ENCODE measurements around the gene MAML2.

MAML2 gene

GRCh38 chr11:96204721-96205459 is 138.1 kb downstream of the MAML2 start:
- no peak overlapping the region for H3K4me3 ChIP-seq (ENCODE audit: low read length)
- no peak for DNase-seq (ENCODE audit: low read depth)
- TF ChIP-seq CTCF (conservative IDR thresholded peaks at IDR 0.05; ENCODE audit: low read depth, low read length): no peak

GRCh38 chr11:96204366-96204659 is 138.7 kb downstream of the MAML2 start:
- no peak overlapping the region for H3K4me3 ChIP-seq (ENCODE audit: low read length)
- no peak for TF ChIP-seq CTCF (conservative IDR thresholded peaks at IDR 0.05; ENCODE audit: low read depth, low read length)

GRCh38 chr11:96203567-96204365 is 139.2 kb downstream of the MAML2 start:
- no peak overlapping the region for H3K4me3 ChIP-seq (ENCODE audit: low read length)
- DNase-seq (ENCODE audit: low read depth): no peak
- TF ChIP-seq CTCF (conservative IDR thresholded peaks at IDR 0.05; ENCODE audit: low read depth, low read length): no peak

More at GRCh38 chr11:96204366-96204659, 138.7 kb downstream of the MAML2 start:
- DNase-seq (ENCODE audit: low read depth): no peak

- TF ChIP-seq CTCF (conservative IDR thresholded peaks at IDR 0.05; ENCODE audit: low read depth, low read length): no peak
- DNase-seq (ENCODE audit: low read depth): no peak
- no peak overlapping the region for H3K4me3 ChIP-seq (ENCODE audit: low read length)
These were observed 142.8 kb downstream of the MAML2 start for GRCh38 chr11:96200243-96200642.

GRCh38 chr11:96199563-96200025 is 143.4 kb downstream of the MAML2 start:
- no peak overlapping the region for H3K4me3 ChIP-seq (ENCODE audit: low read length)
- DNase-seq (ENCODE audit: low read depth): no peak

GRCh38 chr11:96197801-96198701 is 144.9 kb downstream of the MAML2 start:
- H3K4me3 ChIP-seq (ENCODE audit: low read length): no peak overlapping the region
- no peak for TF ChIP-seq CTCF (conservative IDR thresholded peaks at IDR 0.05; ENCODE audit: low read depth, low read length)
- no peak for DNase-seq (ENCODE audit: low read depth)

More at GRCh38 chr11:96199563-96200025, 143.4 kb downstream of the MAML2 start:
- TF ChIP-seq CTCF (conservative IDR thresholded peaks at IDR 0.05; ENCODE audit: low read depth, low read length): no peak
